ENCODE results near the gene NID2.

Gene NID2

GRCh38 chr14:52052288-52052943 is 16.4 kb downstream of the NID2 start:
- FAIRE-seq: no peak

- no peak for FAIRE-seq
Observed at GRCh38 chr14:52051871-52052270, 17.0 kb downstream of the NID2 start.

GRCh38 chr14:52051251-52051650 is 17.6 kb downstream of the NID2 start:
- FAIRE-seq: no peak

GRCh38 chr14:52049721-52050588 is 18.9 kb downstream of the NID2 start:
- no peak for FAIRE-seq

- no peak for FAIRE-seq
Observed at GRCh38 chr14:52049271-52049670, 19.6 kb downstream of the NID2 start.

GRCh38 chr14:52048641-52049204 is 20.1 kb downstream of the NID2 start:
- no peak for FAIRE-seq

GRCh38 chr14:52048116-52048515 is 20.7 kb downstream of the NID2 start:
- FAIRE-seq: no peak

- no peak for FAIRE-seq
Observed at GRCh38 chr14:52046376-52046917, 22.4 kb downstream of the NID2 start.

GRCh38 chr14:52044791-52045522 is 23.9 kb downstream of the NID2 start:
- FAIRE-seq: no peak

- FAIRE-seq: no peak
Observed at GRCh38 chr14:52043690-52044089, 25.2 kb downstream of the NID2 start.

GRCh38 chr14:52042371-52043289 is 26.2 kb downstream of the NID2 start:
- FAIRE-seq: no peak

- FAIRE-seq: no peak
Observed at GRCh38 chr14:52040598-52040997, 28.3 kb downstream of the NID2 start.

- FAIRE-seq: no peak
Observed at GRCh38 chr14:52039124-52039815, 29.6 kb downstream of the NID2 start.

GRCh38 chr14:52033101-52033642 is 35.7 kb downstream of the NID2 start:
- FAIRE-seq: peak; percentile 70

GRCh38 chr14:52032204-52032801 is 36.6 kb downstream of the NID2 start:
- no peak for FAIRE-seq

GRCh38 chr14:52031781-52032180 is 37.1 kb downstream of the NID2 start:
- FAIRE-seq: no peak

- FAIRE-seq: no peak
Observed at GRCh38 chr14:52029881-52030280, 39.0 kb downstream of the NID2 start.

- no peak for FAIRE-seq
Observed at GRCh38 chr14:52026901-52027300, 42.0 kb downstream of the NID2 start.

- no peak for FAIRE-seq
Observed at GRCh38 chr14:52026017-52026660, 42.7 kb downstream of the NID2 start.

GRCh38 chr14:52025310-52025709 is 43.5 kb downstream of the NID2 start:
- FAIRE-seq: no peak
